Upper lobe of left lung (tissue), 4 donors: ENCODE results near the gene RHOF.

Experiments
- POLR2A ChIP-seq, 4 donors: fragments of 450-650 bp; IDR thresholded peaks; one replicate each; pipeline ENCODE4 v1.5.1; 2016 to 2017; ENCODE audit warnings: antibody characterized with exemption in 4 of 4, mild to moderate bottlenecking in 2 of 4
- POLR2AphosphoS5 ChIP-seq, 2 donors: sonication (generic); formaldehyde crosslinking; IDR thresholded peaks; one replicate each; pipeline ENCODE4 v1.5.1; 2017; ENCODE audit warnings: antibody characterized with exemption in 2 of 2
- TF ChIP-seq, protein P1 (sequence below), 6 experiments: fragments of 450-650 bp in 4 of 6; fragments of 200-600 bp in 2 of 6; sonication (generic) in 2 of 6; IDR thresholded peaks; one replicate each; pipeline ENCODE4 v1.5.1; 2016 to 2019; ENCODE audit warnings: antibody characterized with exemption in 6 of 6

DNA sequence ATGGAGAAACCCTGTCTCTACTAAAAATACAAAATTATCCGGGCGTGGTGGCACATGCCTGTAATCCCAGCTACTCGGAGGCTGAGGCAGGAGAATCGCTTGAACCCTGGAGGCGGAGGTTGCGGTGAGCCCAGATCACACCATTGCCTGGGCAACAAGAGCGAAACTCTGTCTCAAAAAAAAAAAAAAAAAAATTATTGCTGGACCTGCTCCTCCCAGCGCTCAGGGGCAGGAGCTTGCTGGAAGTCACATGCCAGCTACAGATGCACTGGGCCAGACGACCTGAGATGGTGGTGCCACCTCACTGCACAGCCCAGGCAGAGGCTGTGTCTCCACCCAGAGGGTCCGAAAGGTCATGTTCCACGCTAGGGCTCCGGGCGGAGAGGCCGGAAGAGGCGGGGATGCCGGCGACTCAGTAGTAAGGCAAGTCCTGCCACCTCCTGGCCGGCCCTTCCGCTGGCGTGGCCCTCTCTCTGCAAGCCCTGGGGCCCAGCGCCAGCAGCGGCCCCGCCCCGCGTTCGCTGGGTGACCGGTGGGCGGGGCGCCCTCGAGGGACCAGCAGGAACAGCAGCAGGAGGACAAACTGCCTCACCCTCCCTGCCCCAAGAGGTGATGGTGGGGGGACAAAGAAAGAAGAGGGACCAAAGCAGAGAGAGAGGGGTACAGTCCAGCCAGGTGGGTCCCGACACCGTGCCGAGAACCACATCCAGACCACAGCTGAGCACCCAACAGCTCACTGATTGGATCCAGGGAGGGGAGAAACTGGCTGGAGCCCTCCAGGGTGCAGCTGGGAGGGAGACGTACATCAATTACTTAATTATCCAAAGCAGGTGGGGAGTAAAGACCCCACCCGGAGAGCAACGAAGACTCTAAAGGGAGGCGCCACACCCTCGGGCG, 3.6 kb upstream of the RHOF start:
- TF ChIP-seq, protein P1, sequence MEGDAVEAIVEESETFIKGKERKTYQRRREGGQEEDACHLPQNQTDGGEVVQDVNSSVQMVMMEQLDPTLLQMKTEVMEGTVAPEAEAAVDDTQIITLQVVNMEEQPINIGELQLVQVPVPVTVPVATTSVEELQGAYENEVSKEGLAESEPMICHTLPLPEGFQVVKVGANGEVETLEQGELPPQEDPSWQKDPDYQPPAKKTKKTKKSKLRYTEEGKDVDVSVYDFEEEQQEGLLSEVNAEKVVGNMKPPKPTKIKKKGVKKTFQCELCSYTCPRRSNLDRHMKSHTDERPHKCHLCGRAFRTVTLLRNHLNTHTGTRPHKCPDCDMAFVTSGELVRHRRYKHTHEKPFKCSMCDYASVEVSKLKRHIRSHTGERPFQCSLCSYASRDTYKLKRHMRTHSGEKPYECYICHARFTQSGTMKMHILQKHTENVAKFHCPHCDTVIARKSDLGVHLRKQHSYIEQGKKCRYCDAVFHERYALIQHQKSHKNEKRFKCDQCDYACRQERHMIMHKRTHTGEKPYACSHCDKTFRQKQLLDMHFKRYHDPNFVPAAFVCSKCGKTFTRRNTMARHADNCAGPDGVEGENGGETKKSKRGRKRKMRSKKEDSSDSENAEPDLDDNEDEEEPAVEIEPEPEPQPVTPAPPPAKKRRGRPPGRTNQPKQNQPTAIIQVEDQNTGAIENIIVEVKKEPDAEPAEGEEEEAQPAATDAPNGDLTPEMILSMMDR (IDR thresholded peaks at IDR 0.05): peak in 5 of 6 experiments; percentile 22 to 65 (median 48)
- TF ChIP-seq POLR2AphosphoS5 (IDR thresholded peaks at IDR 0.05) (peak; percentile 71 to 78), POLR2A (IDR thresholded peaks at IDR 0.05) (peak in 1 of 4 donors; percentile 41)
